ENCODE results near the gene AADACL2.
"Not testable (repeated sequence)": the region's sequence is repeated elsewhere in the genome, so short reads cannot be mapped to it uniquely, and the experiment has no call there.

AADACL2 gene

GRCh38 chr3:151765685-151766084 is 32.0 kb downstream of the AADACL2 start:
- no peak for DNase-seq (ENCODE audit: low read depth in 2 of 2)

GRCh38 chr3:151766454-151766853 is 32.7 kb downstream of the AADACL2 start:
- DNase-seq (ENCODE audit: low read depth in 2 of 2) = no peak

- no peak for DNase-seq (ENCODE audit: low read depth in 2 of 2)
Observed at GRCh38 chr3:151768393-151768930, 34.7 kb downstream of the AADACL2 start.

GRCh38 chr3:151769175-151769574 is 35.4 kb downstream of the AADACL2 start:
- no peak for DNase-seq (ENCODE audit: low read depth in 2 of 2)

GRCh38 chr3:151770956-151771355 is 37.2 kb downstream of the AADACL2 start:
- no peak for DNase-seq (ENCODE audit: low read depth in 2 of 2)

GRCh38 chr3:151772825-151773480 is 39.2 kb downstream of the AADACL2 start:
- DNase-seq (ENCODE audit: low read depth in 2 of 2) = no peak

GRCh38 chr3:151774235-151774634 is 40.5 kb downstream of the AADACL2 start:
- no peak for DNase-seq (ENCODE audit: low read depth in 2 of 2)

- DNase-seq (ENCODE audit: low read depth in 2 of 2) = no peak
Observed at GRCh38 chr3:151774910-151775309, 41.2 kb downstream of the AADACL2 start.

- no peak for DNase-seq (ENCODE audit: low read depth in 2 of 2)
Observed at GRCh38 chr3:151775314-151776258, 41.9 kb downstream of the AADACL2 start.

- no peak for DNase-seq (ENCODE audit: low read depth in 2 of 2)
Observed at GRCh38 chr3:151776259-151776740, 42.6 kb downstream of the AADACL2 start.

GRCh38 chr3:151777880-151778279 is 44.2 kb downstream of the AADACL2 start:
- DNase-seq (ENCODE audit: low read depth in 2 of 2) = no peak

GRCh38 chr3:151787626-151788025 is 53.9 kb downstream of the AADACL2 start:
- DNase-seq (ENCODE audit: low read depth in 2 of 2) = no peak

GRCh38 chr3:151788401-151788800 is 54.7 kb downstream of the AADACL2 start:
- no peak for DNase-seq (ENCODE audit: low read depth in 2 of 2)

- no peak for DNase-seq (ENCODE audit: low read depth in 2 of 2)
Observed at GRCh38 chr3:151789853-151790463, 56.2 kb downstream of the AADACL2 start.

- not testable (repeated sequence) for DNase-seq (ENCODE audit: low read depth in 2 of 2)
Observed at GRCh38 chr3:151790763-151791162, 57.0 kb downstream of the AADACL2 start.

- no peak for DNase-seq (ENCODE audit: low read depth in 2 of 2)
Observed at GRCh38 chr3:151792411-151792810, 58.7 kb downstream of the AADACL2 start.

GRCh38 chr3:151793636-151794035 is 59.9 kb downstream of the AADACL2 start:
- DNase-seq (ENCODE audit: low read depth in 2 of 2) = no peak

- DNase-seq (ENCODE audit: low read depth in 2 of 2) = no peak
Observed at GRCh38 chr3:151794080-151794479, 60.4 kb downstream of the AADACL2 start.

GRCh38 chr3:151795276-151795675 is 61.5 kb downstream of the AADACL2 start:
- no peak for DNase-seq (ENCODE audit: low read depth in 2 of 2)

- DNase-seq (ENCODE audit: low read depth in 2 of 2) = no peak
Observed at GRCh38 chr3:151796105-151796680, 62.5 kb downstream of the AADACL2 start.

- DNase-seq (ENCODE audit: low read depth in 2 of 2) = no peak
Observed at GRCh38 chr3:151798466-151798865, 64.7 kb downstream of the AADACL2 start.

- no peak for DNase-seq (ENCODE audit: low read depth in 2 of 2)
Observed at GRCh38 chr3:151800431-151800830, 66.7 kb downstream of the AADACL2 start.

Measured in stimulated activated CD4-positive, alpha-beta T cell treated with anti-CD3 and anti-CD28 coated beads, Interleukin-1b, Interleukin-23, amount 100 ng/mL, for 4 hours (primary cell).